A549 (cell line): ENCODE results near the gene NRXN3. TPM values are rescaled to one million over a fixed set of nuclear protein-coding genes. Genes with fewer than 3 reads are reported as not detected.

ENCODE experiments used
- ATAC-seq, 2 experiments: fragments of 200-7000 bp in 1 of 2; fragments of >200 bp in 1 of 2; cut with Nextera tagmentation in 1 of 2; cut with Tn5 transposase in 1 of 2; 3 replicates each; pipeline versions ENCODE4 v1.8.0 to v1.9.1; 2018 to 2020; ENCODE audit warnings: mild to moderate bottlenecking in 1 of 2, moderate library complexity in 1 of 2
- CTCF ChIA-PET: fragments of 300-600 bp; sonication (Branson Sonifier 250); formaldehyde crosslinking; extraction: SDS; loops from one replicate; lab custom pipeline; 2021; ENCODE audit warnings: antibody characterized with exemption, inconsistent platforms; lab: Yijun Ruan, JAX
- POLR2A ChIA-PET: fragments of 350-600 bp; formaldehyde crosslinking; extraction: SDS; loops from one replicate; lab custom pipeline; 2021; ENCODE audit warnings: antibody characterized with exemption, inconsistent platforms; lab: Yijun Ruan, JAX
- DNase-seq, 2 experiments: peaks; one replicate each; pipeline versions ENCODE4 v3.0.0 to v3.0.0-alpha.2; 2011 to 2016; ENCODE audit warnings: low read depth in 1 of 2, low spot score in 1 of 2
- FAIRE-seq: peaks from 2 replicates; lab custom pipeline; 2011; peaks lifted over from hg19 to GRCh38; lab: Jason Lieb, UNC
- H3K27ac ChIP-seq, 2 experiments: fragments of >200 bp; sonication (Bioruptor Twin); formaldehyde crosslinking; 3 replicates each; pipeline ENCODE4 v1.5.1; 2016 to 2017
- H3K4me1 ChIP-seq: fragments of >200 bp; sonication (Bioruptor Twin); formaldehyde crosslinking; 3 replicates; pipeline ENCODE4 v1.6.1; 2016
- H3K4me2 ChIP-seq: fragments of >200 bp; sonication (Bioruptor Twin); formaldehyde crosslinking; 3 replicates; pipeline ENCODE4 v1.6.1; 2016
- H3K4me3 ChIP-seq: fragments of >200 bp; sonication (Bioruptor Twin); formaldehyde crosslinking; 3 replicates; pipeline ENCODE4 v1.5.1; 2016
- H3K9me3 ChIP-seq: fragments of >200 bp; sonication (Bioruptor Twin); formaldehyde crosslinking; 3 replicates; pipeline ENCODE4 v1.6.1; 2016
- BHLHE40 ChIP-seq: IDR thresholded peaks from 2 replicates; pipeline ENCODE4 v1.6.1; 2012; ENCODE audit warnings: low read depth, low read length, inconsistent platforms
- CBX8 ChIP-seq: fragments of 200-600 bp; sonication (generic); IDR thresholded peaks from 2 replicates; pipeline ENCODE4 v1.6.1; 2016
- CHD2 ChIP-seq: fragments of 150-350 bp; IDR thresholded peaks from 2 replicates; pipeline ENCODE4 v1.6.1; 2014; ENCODE audit warnings: low read length; ENCODE audit not compliant: partially characterized antibody
- EHMT2 ChIP-seq: fragments of 200-600 bp; sonication (generic); IDR thresholded peaks from 2 replicates; pipeline ENCODE4 v1.6.1; 2016; ENCODE audit warnings: antibody characterized with exemption, low read depth, mild to moderate bottlenecking, moderate library complexity
- GATA3 ChIP-seq: IDR thresholded peaks from 2 replicates; pipeline ENCODE4 v1.6.1; 2012; ENCODE audit warnings: borderline replicate concordance
- HEYL ChIP-seq: fragments of 250-450 bp; sonication (Bioruptor Pico); IDR thresholded peaks from 2 replicates; pipeline ENCODE4 v1.8.0; 2021; ENCODE audit warnings: mild to moderate bottlenecking, moderate library complexity
- HOXB13 ChIP-seq: fragments of 250-450 bp; sonication (Bioruptor Pico); IDR thresholded peaks from 2 replicates; pipeline ENCODE4 v1.5.0; 2020; ENCODE audit warnings: low read depth, mild to moderate bottlenecking, moderate library complexity
- JUN ChIP-seq, 2 experiments: fragments of >200 bp; sonication (Bioruptor Twin); formaldehyde crosslinking; IDR thresholded peaks; 2 replicates in 1 of 2; 3 replicates in 1 of 2; pipeline ENCODE4 v1.6.1; 2016 to 2017
- JUNB ChIP-seq: fragments of >200 bp; sonication (Bioruptor Twin); formaldehyde crosslinking; IDR thresholded peaks from 2 replicates; pipeline ENCODE4 v1.6.1; 2016
- KDM5A ChIP-seq: fragments of 200-600 bp; sonication (generic); IDR thresholded peaks from 2 replicates; pipeline ENCODE4 v1.6.1; 2016; ENCODE audit warnings: antibody characterized with exemption, mild to moderate bottlenecking
- MAFK ChIP-seq: fragments of 450-650 bp; IDR thresholded peaks from 2 replicates; pipeline ENCODE4 v1.6.1; 2014; ENCODE audit not compliant: partially characterized antibody
- MYC ChIP-seq: IDR thresholded peaks from 2 replicates; pipeline ENCODE4 v1.6.1; 2012; ENCODE audit warnings: mild to moderate bottlenecking, inconsistent platforms, low read length, improper control_type of control experiment, borderline replicate concordance
- NPAS2 ChIP-seq: fragments of 250-450 bp; sonication (Bioruptor Pico); IDR thresholded peaks from 2 replicates; pipeline ENCODE4 v1.8.0; 2022; ENCODE audit warnings: mild to moderate bottlenecking, moderate library complexity, borderline replicate concordance
- PHF8 ChIP-seq: fragments of 200-600 bp; sonication (generic); IDR thresholded peaks from 2 replicates; pipeline ENCODE4 v1.6.1; 2016; ENCODE audit warnings: low read depth, mild to moderate bottlenecking, antibody characterized with exemption, moderate library complexity, borderline replicate concordance
- POLR2AphosphoS2 ChIP-seq: conservative IDR thresholded peaks from 2 replicates; pipeline ENCODE4 v1.6.1; 2012; ENCODE audit warnings: low read length, improper control_type of control experiment, inconsistent platforms
- RAD21 ChIP-seq, 2 experiments: fragments of >200 bp in 1 of 2; sonication (Bioruptor Twin) in 1 of 2; formaldehyde crosslinking in 1 of 2; IDR thresholded peaks in 1 of 2; conservative IDR thresholded peaks in 1 of 2; 2 replicates in 1 of 2; 3 replicates in 1 of 2; pipeline ENCODE4 v1.6.1; 2012 to 2018; ENCODE audit warnings: inconsistent platforms in 1 of 2
- RCOR1 ChIP-seq: fragments of 150-350 bp; IDR thresholded peaks from 2 replicates; pipeline ENCODE4 v1.6.1; 2014; ENCODE audit warnings: antibody characterized with exemption, low read length, low read depth
- TFCP2L1 ChIP-seq: fragments of 250-450 bp; sonication (Bioruptor Pico); IDR thresholded peaks from 2 replicates; pipeline ENCODE4 v1.5.0; 2021; ENCODE audit warnings: mild to moderate bottlenecking
- ZFP36 ChIP-seq: fragments of 450-650 bp; IDR thresholded peaks from 2 replicates; pipeline ENCODE4 v1.6.1; 2014; ENCODE audit warnings: borderline replicate concordance; ENCODE audit not compliant: partially characterized antibody
- ZNF302 ChIP-seq: fragments of 250-450 bp; sonication (Bioruptor Pico); IDR thresholded peaks from 2 replicates; pipeline ENCODE4 v1.9.0; 2021; ENCODE audit warnings: inconsistent platforms, mild to moderate bottlenecking, moderate library complexity
- WGBS: methylation state at CpG from one replicate; pipeline ENCODE4 v1.1.6; 2017; ENCODE audit errors: missing lambda C conversion rate; 5-methylcytosine and 5-hydroxymethylcytosine counted together
- polyA plus RNA-seq, 4 experiments: library from polyadenylated mRNA; depleted of rRNA in 3 of 4; stranded (reverse); fragments of >200 nt; fragmentation: RNase III in 1 of 4; extraction: RNeasy Plus Mini Kit Qiagen cat#74134 plus additional on column Dnase treatment in 1 of 4; gene quantifications; 2 replicates in 3 of 4; 3 replicates in 1 of 4; pipeline ENCODE4 v1.2.3, GENCODE V29; 2011 to 2017
- TF ChIP-seq, protein P1 (sequence below): fragments of 150-350 bp; IDR thresholded peaks from 2 replicates; pipeline ENCODE4 v1.6.1; 2014; ENCODE audit warnings: low read depth, mild to moderate bottlenecking, low read length
- TF ChIP-seq, protein P2 (sequence below): IDR thresholded peaks from 2 replicates; pipeline ENCODE4 v1.6.1; 2012
- TF ChIP-seq, protein P3 (sequence below): IDR thresholded peaks from 2 replicates; pipeline ENCODE4 v1.6.1; 2012
- TF ChIP-seq, protein P4 (sequence below): fragments of 250-450 bp; sonication (Bioruptor Pico); IDR thresholded peaks from 2 replicates; pipeline ENCODE4 v1.5.0; 2021; ENCODE audit warnings: mild to moderate bottlenecking, moderate library complexity, borderline replicate concordance
- TF ChIP-seq, protein P5 (sequence below): fragments of 250-450 bp; sonication (Bioruptor Pico); IDR thresholded peaks from 2 replicates; pipeline ENCODE4 v1.5.0; 2020; ENCODE audit warnings: low read depth, mild to moderate bottlenecking, moderate library complexity
- TF ChIP-seq, protein P6 (sequence below): fragments of >200 bp; sonication (Bioruptor Twin); formaldehyde crosslinking; IDR thresholded peaks from 3 replicates; pipeline ENCODE4 v1.6.1; 2016
- TF ChIP-seq, protein P7 (sequence below): fragments of 450-650 bp; IDR thresholded peaks from 2 replicates; pipeline ENCODE4 v1.6.1; 2014; ENCODE audit warnings: antibody characterized with exemption

The NRXN3 gene
- polyA plus RNA-seq, 2 of the 4 experiments (the other 2 are of a cell fraction): 0.62 to 2.3 TPM

DNA sequence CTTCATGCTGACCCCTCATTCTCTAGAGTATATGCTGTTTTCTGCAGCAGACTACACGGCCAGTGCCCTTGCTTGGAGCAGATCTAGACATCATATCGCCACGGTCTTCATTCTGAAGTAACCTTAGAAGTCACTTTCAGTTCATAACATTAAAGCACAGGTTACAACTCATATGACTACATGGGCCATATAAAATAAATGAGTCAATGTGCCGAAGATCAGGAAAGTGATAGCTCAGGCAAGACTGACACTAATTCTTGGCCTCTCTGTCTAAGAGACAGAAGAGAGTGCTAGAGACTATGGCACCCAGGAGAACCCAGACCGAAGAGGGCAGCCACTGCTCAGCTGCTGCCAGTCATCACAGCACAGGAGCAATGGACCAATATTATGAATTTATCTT is 1431.4 kb downstream of the NRXN3 start:
- no peak overlapping the region for H3K27ac ChIP-seq
- no peaks in the 10 kb centered on the region for H3K9me3 ChIP-seq
- ChIA-PET CTCF (no interaction called here), POLR2A (no interaction called here)
- no peak overlapping the region for H3K4me3 ChIP-seq
- DNase-seq (no peak), FAIRE-seq (no peak), ATAC-seq (no peak)
- 35% methylated on average over 4 of the region's 5 CpGs for WGBS
- TF ChIP-seq KDM5A (no peak), CHD2 (no peak), CBX8 (no peak), BHLHE40 (no peak), ZFP36 (no peak), MAFK (no peak), HOXB13 (CRISPR knock-in tag) (no peak), ZNF302 (CRISPR knock-in tag) (no peak), RCOR1 (no peak), JUNB (no peak), TFCP2L1 (CRISPR knock-in tag) (no peak), EHMT2 (no peak), POLR2AphosphoS2 (no peak)
- TF ChIP-seq, protein P1, sequence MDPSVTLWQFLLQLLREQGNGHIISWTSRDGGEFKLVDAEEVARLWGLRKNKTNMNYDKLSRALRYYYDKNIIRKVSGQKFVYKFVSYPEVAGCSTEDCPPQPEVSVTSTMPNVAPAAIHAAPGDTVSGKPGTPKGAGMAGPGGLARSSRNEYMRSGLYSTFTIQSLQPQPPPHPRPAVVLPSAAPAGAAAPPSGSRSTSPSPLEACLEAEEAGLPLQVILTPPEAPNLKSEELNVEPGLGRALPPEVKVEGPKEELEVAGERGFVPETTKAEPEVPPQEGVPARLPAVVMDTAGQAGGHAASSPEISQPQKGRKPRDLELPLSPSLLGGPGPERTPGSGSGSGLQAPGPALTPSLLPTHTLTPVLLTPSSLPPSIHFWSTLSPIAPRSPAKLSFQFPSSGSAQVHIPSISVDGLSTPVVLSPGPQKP: no peak
- TF ChIP-seq, protein P2, sequence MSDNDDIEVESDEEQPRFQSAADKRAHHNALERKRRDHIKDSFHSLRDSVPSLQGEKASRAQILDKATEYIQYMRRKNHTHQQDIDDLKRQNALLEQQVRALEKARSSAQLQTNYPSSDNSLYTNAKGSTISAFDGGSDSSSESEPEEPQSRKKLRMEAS: no peak
- TF ChIP-seq, protein P3, sequence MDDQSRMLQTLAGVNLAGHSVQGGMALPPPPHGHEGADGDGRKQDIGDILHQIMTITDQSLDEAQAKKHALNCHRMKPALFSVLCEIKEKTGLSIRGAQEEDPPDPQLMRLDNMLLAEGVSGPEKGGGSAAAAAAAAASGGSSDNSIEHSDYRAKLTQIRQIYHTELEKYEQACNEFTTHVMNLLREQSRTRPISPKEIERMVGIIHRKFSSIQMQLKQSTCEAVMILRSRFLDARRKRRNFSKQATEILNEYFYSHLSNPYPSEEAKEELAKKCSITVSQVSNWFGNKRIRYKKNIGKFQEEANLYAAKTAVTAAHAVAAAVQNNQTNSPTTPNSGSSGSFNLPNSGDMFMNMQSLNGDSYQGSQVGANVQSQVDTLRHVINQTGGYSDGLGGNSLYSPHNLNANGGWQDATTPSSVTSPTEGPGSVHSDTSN: no peak
- peak overlapping the region; percentile 35 for H3K4me2 ChIP-seq
- H3K4me1 ChIP-seq: peaks cover 9% of the 10 kb centered on the region; the same call in 1 of the 3 replicates

DNA sequence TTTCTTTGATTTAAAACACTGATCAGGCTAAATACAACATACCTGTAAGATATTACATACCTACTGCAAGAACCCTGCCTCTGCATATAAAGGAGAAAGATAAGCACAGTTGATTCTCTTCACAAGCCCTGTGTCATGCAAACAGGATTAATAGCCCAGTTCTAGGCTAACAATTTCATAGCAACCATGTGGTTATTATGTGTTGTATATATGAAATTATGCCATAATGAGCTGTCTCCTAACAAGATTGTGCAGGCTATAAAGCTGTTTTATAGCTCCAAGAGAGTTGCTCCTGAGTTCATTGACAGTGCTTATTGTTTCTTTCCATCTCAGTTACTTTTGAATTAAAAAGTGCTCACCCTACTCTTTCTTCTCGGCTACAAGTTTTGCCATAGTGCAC is 1431.9 kb downstream of the NRXN3 start:
- ATAC-seq (no peak), FAIRE-seq (no peak), DNase-seq (no peak)
- Histone ChIP-seq H3K4me1 (peaks cover 4% of the 10 kb centered on the region; the same call in 1 of the 3 replicates), H3K9me3 (no peaks in the 10 kb centered on the region), H3K4me2 (no peak overlapping the region), H3K4me3 (no peak overlapping the region), H3K27ac (no peak overlapping the region)
- ChIA-PET CTCF (no interaction called here), POLR2A (no interaction called here)
- TF ChIP-seq BHLHE40 (no peak), EHMT2 (no peak), PHF8 (no peak), GATA3 (no peak), RAD21 (conservative IDR thresholded peaks at IDR 0.05 in 1 of 2, IDR thresholded peaks at IDR 0.05 in 1 of 2) (no peak), HOXB13 (CRISPR knock-in tag) (no peak), JUN (IDR thresholded peaks at IDR 0.05) (no peak), MYC (no peak), ZNF302 (CRISPR knock-in tag) (no peak), NPAS2 (no peak), HEYL (CRISPR knock-in tag) (no peak)
- TF ChIP-seq, protein P4, sequence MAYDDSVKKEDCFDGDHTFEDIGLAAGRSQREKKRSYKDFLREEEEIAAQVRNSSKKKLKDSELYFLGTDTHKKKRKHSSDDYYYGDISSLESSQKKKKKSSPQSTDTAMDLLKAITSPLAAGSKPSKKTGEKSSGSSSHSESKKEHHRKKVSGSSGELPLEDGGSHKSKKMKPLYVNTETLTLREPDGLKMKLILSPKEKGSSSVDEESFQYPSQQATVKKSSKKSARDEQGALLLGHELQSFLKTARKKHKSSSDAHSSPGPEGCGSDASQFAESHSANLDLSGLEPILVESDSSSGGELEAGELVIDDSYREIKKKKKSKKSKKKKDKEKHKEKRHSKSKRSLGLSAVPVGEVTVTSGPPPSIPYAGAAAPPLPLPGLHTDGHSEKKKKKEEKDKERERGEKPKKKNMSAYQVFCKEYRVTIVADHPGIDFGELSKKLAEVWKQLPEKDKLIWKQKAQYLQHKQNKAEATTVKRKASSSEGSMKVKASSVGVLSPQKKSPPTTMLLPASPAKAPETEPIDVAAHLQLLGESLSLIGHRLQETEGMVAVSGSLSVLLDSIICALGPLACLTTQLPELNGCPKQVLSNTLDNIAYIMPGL (CRISPR knock-in tag): no peak
- TF ChIP-seq, protein P5, sequence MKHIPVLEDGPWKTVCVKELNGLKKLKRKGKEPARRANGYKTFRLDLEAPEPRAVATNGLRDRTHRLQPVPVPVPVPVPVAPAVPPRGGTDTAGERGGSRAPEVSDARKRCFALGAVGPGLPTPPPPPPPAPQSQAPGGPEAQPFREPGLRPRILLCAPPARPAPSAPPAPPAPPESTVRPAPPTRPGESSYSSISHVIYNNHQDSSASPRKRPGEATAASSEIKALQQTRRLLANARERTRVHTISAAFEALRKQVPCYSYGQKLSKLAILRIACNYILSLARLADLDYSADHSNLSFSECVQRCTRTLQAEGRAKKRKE (CRISPR knock-in tag): no peak
- TF ChIP-seq, protein P2: no peak
- TF ChIP-seq, protein P6, sequence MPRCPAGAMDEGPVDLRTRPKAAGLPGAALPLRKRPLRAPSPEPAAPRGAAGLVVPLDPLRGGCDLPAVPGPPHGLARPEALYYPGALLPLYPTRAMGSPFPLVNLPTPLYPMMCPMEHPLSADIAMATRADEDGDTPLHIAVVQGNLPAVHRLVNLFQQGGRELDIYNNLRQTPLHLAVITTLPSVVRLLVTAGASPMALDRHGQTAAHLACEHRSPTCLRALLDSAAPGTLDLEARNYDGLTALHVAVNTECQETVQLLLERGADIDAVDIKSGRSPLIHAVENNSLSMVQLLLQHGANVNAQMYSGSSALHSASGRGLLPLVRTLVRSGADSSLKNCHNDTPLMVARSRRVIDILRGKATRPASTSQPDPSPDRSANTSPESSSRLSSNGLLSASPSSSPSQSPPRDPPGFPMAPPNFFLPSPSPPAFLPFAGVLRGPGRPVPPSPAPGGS: no peak
- TF ChIP-seq, protein P7, sequence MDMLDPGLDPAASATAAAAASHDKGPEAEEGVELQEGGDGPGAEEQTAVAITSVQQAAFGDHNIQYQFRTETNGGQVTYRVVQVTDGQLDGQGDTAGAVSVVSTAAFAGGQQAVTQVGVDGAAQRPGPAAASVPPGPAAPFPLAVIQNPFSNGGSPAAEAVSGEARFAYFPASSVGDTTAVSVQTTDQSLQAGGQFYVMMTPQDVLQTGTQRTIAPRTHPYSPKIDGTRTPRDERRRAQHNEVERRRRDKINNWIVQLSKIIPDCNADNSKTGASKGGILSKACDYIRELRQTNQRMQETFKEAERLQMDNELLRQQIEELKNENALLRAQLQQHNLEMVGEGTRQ: no peak
- WGBS: 37% methylated on average over 1 of the region's 1 CpG
